ENCODE measurements around the gene IGFLR1.

DNA sequence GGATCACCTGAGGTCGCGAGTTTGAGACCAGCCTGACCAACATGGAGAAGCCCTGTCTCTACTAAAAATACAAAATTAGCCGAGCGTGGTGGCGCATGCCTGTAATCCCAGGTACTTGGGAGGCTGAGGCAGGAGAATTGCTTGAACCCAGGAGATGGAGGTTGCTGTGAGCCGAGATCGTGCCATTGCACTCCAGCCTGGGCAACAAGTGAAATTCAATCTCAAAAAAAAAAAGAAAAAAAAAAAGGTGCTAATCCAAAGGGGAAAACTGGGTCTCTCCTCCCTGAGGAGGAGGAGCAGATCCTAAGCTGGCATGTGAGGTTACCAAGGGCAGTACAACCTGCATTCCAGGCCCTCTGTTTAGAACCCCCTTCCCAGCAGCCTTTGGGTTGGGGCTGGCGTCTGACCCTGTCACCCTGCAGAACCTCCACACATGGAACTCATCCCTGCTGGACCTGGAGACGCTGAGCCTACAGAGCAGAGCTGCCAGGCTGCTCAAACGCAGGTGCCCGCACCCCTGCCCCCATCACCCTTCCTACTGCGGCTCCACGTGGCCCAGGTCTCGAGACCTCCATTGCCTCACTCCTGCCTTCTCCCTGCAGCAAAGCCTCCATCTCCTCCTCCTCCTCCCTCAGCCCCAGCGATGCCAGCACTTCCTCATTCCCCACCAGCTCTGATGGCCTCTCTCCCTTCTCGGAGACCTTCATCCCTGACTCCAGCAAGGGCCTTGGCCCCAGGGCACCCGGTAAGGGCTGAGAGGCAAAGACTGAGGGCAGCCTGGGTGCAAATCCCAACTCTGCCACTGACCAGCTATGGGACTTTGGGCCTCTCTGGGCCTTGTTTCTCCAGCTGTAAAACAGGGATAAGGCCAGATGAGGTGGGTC, 22.4 kb upstream of the IGFLR1 start:
- TF ChIP-seq, protein P1, sequence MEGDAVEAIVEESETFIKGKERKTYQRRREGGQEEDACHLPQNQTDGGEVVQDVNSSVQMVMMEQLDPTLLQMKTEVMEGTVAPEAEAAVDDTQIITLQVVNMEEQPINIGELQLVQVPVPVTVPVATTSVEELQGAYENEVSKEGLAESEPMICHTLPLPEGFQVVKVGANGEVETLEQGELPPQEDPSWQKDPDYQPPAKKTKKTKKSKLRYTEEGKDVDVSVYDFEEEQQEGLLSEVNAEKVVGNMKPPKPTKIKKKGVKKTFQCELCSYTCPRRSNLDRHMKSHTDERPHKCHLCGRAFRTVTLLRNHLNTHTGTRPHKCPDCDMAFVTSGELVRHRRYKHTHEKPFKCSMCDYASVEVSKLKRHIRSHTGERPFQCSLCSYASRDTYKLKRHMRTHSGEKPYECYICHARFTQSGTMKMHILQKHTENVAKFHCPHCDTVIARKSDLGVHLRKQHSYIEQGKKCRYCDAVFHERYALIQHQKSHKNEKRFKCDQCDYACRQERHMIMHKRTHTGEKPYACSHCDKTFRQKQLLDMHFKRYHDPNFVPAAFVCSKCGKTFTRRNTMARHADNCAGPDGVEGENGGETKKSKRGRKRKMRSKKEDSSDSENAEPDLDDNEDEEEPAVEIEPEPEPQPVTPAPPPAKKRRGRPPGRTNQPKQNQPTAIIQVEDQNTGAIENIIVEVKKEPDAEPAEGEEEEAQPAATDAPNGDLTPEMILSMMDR (IDR thresholded peaks at IDR 0.05): no peak
- no peak for TF ChIP-seq POLR2A (IDR thresholded peaks at IDR 0.05)

All from adrenal gland (tissue), 5 donors.